Thymus (tissue), 11 donors: Measurements from ENCODE around the gene ZG16. TPM values are rescaled to one million over a fixed set of nuclear protein-coding genes. Genes with fewer than 3 reads are reported as not detected.
"Not testable (repeated sequence)": the region's sequence is repeated elsewhere in the genome, so short reads cannot be mapped to it uniquely, and the experiment has no call there.

Experiments used
- DNase-seq, 9 donors: peaks; one replicate each; pipeline ENCODE4 v3.0.0-alpha.2; 2013; ENCODE audit warnings: low spot score in 9 of 9, low read depth in 6 of 9, missing footprints in 1 of 9
- H3K27ac ChIP-seq, 2 donors: one replicate each; pipeline ENCODE4 v1.5.1; 2013; ENCODE audit warnings: control low read depth in 1 of 2, low read depth in 1 of 2, low read length in 1 of 2, mild to moderate bottlenecking in 1 of 2, moderate library complexity in 1 of 2
- H3K27me3 ChIP-seq, 2 donors: one replicate each; pipeline ENCODE4 v1.5.1; 2013; ENCODE audit warnings: low read length in 1 of 2; ENCODE audit not compliant: control insufficient read depth in 2 of 2, insufficient read depth in 1 of 2
- H3K36me3 ChIP-seq, 2 donors: one replicate each; pipeline ENCODE4 v1.5.1; 2013; ENCODE audit warnings: low read length in 1 of 2, mild to moderate bottlenecking in 1 of 2, moderate library complexity in 1 of 2; ENCODE audit not compliant: control insufficient read depth in 2 of 2, insufficient read depth in 2 of 2
- H3K4me1 ChIP-seq, 2 donors: one replicate each; pipeline ENCODE4 v1.5.1; 2013; ENCODE audit warnings: low read length in 2 of 2; ENCODE audit not compliant: control insufficient read depth in 2 of 2, insufficient read depth in 2 of 2
- H3K4me3 ChIP-seq, 2 donors: one replicate each; pipeline ENCODE4 v1.5.1; 2013; ENCODE audit warnings: low read length in 2 of 2, control low read depth in 1 of 2, mild to moderate bottlenecking in 1 of 2
- H3K9me3 ChIP-seq, 2 donors: one replicate each; pipeline ENCODE4 v1.5.1; 2013; ENCODE audit warnings: low read length in 1 of 2, mild to moderate bottlenecking in 1 of 2; ENCODE audit not compliant: control insufficient read depth in 2 of 2, insufficient read depth in 1 of 2
- WGBS: extraction: QIAGEN DNeasy Blood & Tissue Kit; methylation state at CpG from one replicate; pipeline ENCODE4 v1.1.7; 2013; 5-methylcytosine and 5-hydroxymethylcytosine counted together
- polyA plus RNA-seq: library from polyadenylated mRNA; stranded (reverse); fragments of 200-250 nt; gene quantifications from one replicate; pipeline ENCODE4 v1.2.3, GENCODE V29; 2013
- total RNA-seq: library from RNA; stranded (reverse); fragments of 120-200 nt; gene quantifications from one replicate; pipeline ENCODE4 v1.2.4, GENCODE V29; 2013
- donor health status: healthy.

The ZG16 gene
- total and polyA plus RNA-seq, 2 donors, result 0.09 to 0.27 TPM

- peaks cover 0 to 17% of the 10 kb centered on the region in 2 donors for H3K9me3 ChIP-seq
- H3K27me3 ChIP-seq, result no peaks in the 10 kb centered on the region
- 8% methylated on average over 12 of the region's 12 CpGs for WGBS
- H3K36me3 ChIP-seq, result peaks cover 13 to 20% of the 10 kb centered on the region in 2 donors
- DNase-seq, result peak; percentile 54 to 92 (median 73)
- H3K4me3 ChIP-seq, result peak within 1 kb of the TSS; percentile 75 to 84
- H3K4me1 ChIP-seq, result peaks cover 22 to 53% of the 10 kb centered on the region in 2 donors
- H3K27ac ChIP-seq, result peak within 1 kb of the TSS; percentile 75 to 93
Observed at GRCh38 chr16:29745853-29746345, 32.2 kb upstream of the ZG16 start, which contains the start of gene C16orf54. Gene C16orf54, minus strand, starts transcription at chr16:29745990. Its CDS starts 1,039 bp downstream, at chr16:29744951.

- WGBS, result 53% methylated on average over 4 of the region's 4 CpGs
- H3K27ac ChIP-seq, result peak overlapping the region in 1 of 2 donors; percentile 93
- peaks cover 22 to 47% of the 10 kb centered on the region in 2 donors for H3K4me1 ChIP-seq
- DNase-seq, H3K4me3 ChIP-seq, H3K27me3 ChIP-seq: not testable (repeated sequence)
- peaks cover 0 to 17% of the 10 kb centered on the region in 2 donors for H3K9me3 ChIP-seq
- H3K36me3 ChIP-seq, result peaks cover 13 to 20% of the 10 kb centered on the region in 2 donors
Observed at GRCh38 chr16:29746518-29746917, 31.5 kb upstream of the ZG16 start.

- Histone ChIP-seq H3K4me1 (peaks cover 22 to 41% of the 10 kb centered on the region in 2 donors), H3K36me3 (peaks cover 10 to 16% of the 10 kb centered on the region in 2 donors), H3K27me3 (no peaks in the 10 kb centered on the region), H3K27ac (no peak overlapping the region), H3K9me3 (peaks cover 0 to 17% of the 10 kb centered on the region in 2 donors), H3K4me3 (no peak overlapping the region)
- 96% methylated on average over 30 of the region's 30 CpGs for WGBS
- no peak for DNase-seq
Observed at GRCh38 chr16:29747947-29748759, 29.9 kb upstream of the ZG16 start.

GRCh38 chr16:29748760-29749149 lies 29.3 kb upstream of the ZG16 start:
- not testable (repeated sequence) for H3K27me3 ChIP-seq, H3K36me3 ChIP-seq, DNase-seq, H3K4me3 ChIP-seq, H3K27ac ChIP-seq
- H3K4me1 ChIP-seq, result peaks cover 22 to 35% of the 10 kb centered on the region in 2 donors
- WGBS, result 70% methylated on average over 4 of the region's 4 CpGs
- peaks cover 0 to 17% of the 10 kb centered on the region in 2 donors for H3K9me3 ChIP-seq

- Histone ChIP-seq H3K9me3 (peaks cover 0 to 9% of the 10 kb centered on the region in 2 donors), H3K36me3 (no peaks in the 10 kb centered on the region), H3K27ac (no peak overlapping the region), H3K4me3 (no peak overlapping the region), H3K27me3 (no peaks in the 10 kb centered on the region), H3K4me1 (peaks cover 3 to 20% of the 10 kb centered on the region in 2 donors)
- DNase-seq, result no peak
- WGBS, result 93% methylated on average over 1 of the region's 1 CpG
Observed at GRCh38 chr16:29753516-29753915, 24.5 kb upstream of the ZG16 start.

- Histone ChIP-seq H3K4me3 (no peak overlapping the region), H3K36me3 (no peaks in the 10 kb centered on the region), H3K4me1 (peaks cover 3 to 22% of the 10 kb centered on the region in 2 donors), H3K27ac (peak overlapping the region in 1 of 2 donors; percentile 69), H3K27me3 (no peaks in the 10 kb centered on the region), H3K9me3 (peaks cover 0 to 5% of the 10 kb centered on the region in 2 donors)
- 30% methylated on average over 1 of the region's 1 CpG for WGBS
- DNase-seq, result peak in 5 of 9 donors; percentile 22 to 70 (median 42)
Observed at GRCh38 chr16:29756654-29757053, 21.4 kb upstream of the ZG16 start.

GRCh38 chr16:29757086-29757485 lies 21.0 kb upstream of the ZG16 start:
- peaks cover 3 to 22% of the 10 kb centered on the region in 2 donors for H3K4me1 ChIP-seq
- not testable (repeated sequence) for H3K27me3 ChIP-seq, DNase-seq, H3K36me3 ChIP-seq, H3K4me3 ChIP-seq, H3K9me3 ChIP-seq
- 98% methylated on average over 8 of the region's 8 CpGs for WGBS
- peak overlapping the region; percentile 13 to 69 for H3K27ac ChIP-seq

- Histone ChIP-seq H3K36me3 (no peaks in the 10 kb centered on the region), H3K27me3 (no peaks in the 10 kb centered on the region), H3K4me1 (peaks cover 3 to 22% of the 10 kb centered on the region in 2 donors), H3K27ac (no peak overlapping the region), H3K9me3 (peaks cover 0 to 5% of the 10 kb centered on the region in 2 donors), H3K4me3 (no peak overlapping the region)
- WGBS, result 94% methylated on average over 6 of the region's 6 CpGs
- no peak for DNase-seq
Observed at GRCh38 chr16:29757950-29758466, 20.0 kb upstream of the ZG16 start.
